A673 (cell line): ENCODE data around the gene FOXG1. TPM values are rescaled to one million over a fixed set of nuclear protein-coding genes. Genes with fewer than 3 reads are reported as not detected.

Experiments used
- BruUV-seq: library from RNA; stranded (reverse); fragments of 400-500 nt; replicated peaks from 2 replicates; lab custom pipeline; 2021; lab: Mats Ljungman, UMichigan
- CTCF ChIA-PET: fragments of 300-600 bp; sonication (Branson Sonifier 250); formaldehyde crosslinking; loops from one replicate; lab custom pipeline; 2022; ENCODE audit warnings: antibody characterized with exemption; lab: Charles Lee
- POLR2A ChIA-PET: fragments of 300-600 bp; sonication (Branson Sonifier 250); formaldehyde crosslinking; loops from one replicate; lab custom pipeline; 2022; ENCODE audit warnings: antibody characterized with exemption; ENCODE audit not compliant: low non-redundant PET; lab: Charles Lee
- DNase-seq: peaks from one replicate; pipeline ENCODE4 v3.0.0-alpha.2; 2015; ENCODE audit warnings: low spot score
- H3K27ac ChIP-seq: fragments of 200-600 bp; sonication (generic); 2 replicates; pipeline ENCODE4 v1.5.1; 2016; ENCODE audit warnings: mixed run types, low read depth, mild to moderate bottlenecking, mixed read lengths, antibody characterized with exemption, low read length; ENCODE audit not compliant: poor library complexity, severe bottlenecking
- H3K27me3 ChIP-seq: fragments of 200-600 bp; sonication (generic); replicated peaks from 2 replicates; pipeline ENCODE4 v1.6.1; 2017; ENCODE audit warnings: mixed run types, low read depth, mild to moderate bottlenecking, mixed read lengths, antibody characterized with exemption, low read length; ENCODE audit not compliant: insufficient read depth, poor library complexity
- H3K36me3 ChIP-seq: fragments of 200-600 bp; sonication (generic); 2 replicates; pipeline ENCODE4 v1.6.1; 2016; ENCODE audit warnings: mixed run types, mild to moderate bottlenecking, mixed read lengths, antibody characterized with exemption, low read length; ENCODE audit not compliant: insufficient read depth, poor library complexity, severe bottlenecking
- H3K4me1 ChIP-seq: fragments of 200-600 bp; sonication (generic); 2 replicates; pipeline ENCODE4 v1.6.1; 2017; ENCODE audit warnings: mixed run types, mild to moderate bottlenecking, mixed read lengths, antibody characterized with exemption, low read length; ENCODE audit not compliant: insufficient read depth, poor library complexity, severe bottlenecking
- H3K4me3 ChIP-seq: fragments of 200-600 bp; sonication (generic); 2 replicates; pipeline ENCODE4 v1.5.1; 2016; ENCODE audit warnings: low read depth, mixed run types, mild to moderate bottlenecking, mixed read lengths, low read length; ENCODE audit not compliant: poor library complexity, severe bottlenecking
- H3K9me3 ChIP-seq: fragments of 200-600 bp; sonication (generic); 2 replicates; pipeline ENCODE4 v1.6.1; 2016; ENCODE audit warnings: mixed run types, low read depth, mild to moderate bottlenecking, mixed read lengths, antibody characterized with exemption, low read length; ENCODE audit not compliant: poor library complexity, severe bottlenecking
- CTCF ChIP-seq: fragments of 300-800, 200-600 bp; sonication (generic); conservative IDR thresholded peaks from 2 replicates; pipeline ENCODE4 v1.5.1; 2017; ENCODE audit warnings: low read depth, mild to moderate bottlenecking, antibody characterized with exemption, low read length, moderate library complexity, mixed read lengths
- EZH2 ChIP-seq: fragments of 200-600 bp; sonication (generic); IDR thresholded peaks from 2 replicates; pipeline ENCODE4 v1.6.1; 2017; ENCODE audit warnings: borderline replicate concordance, low read depth, mild to moderate bottlenecking, mixed read lengths, antibody characterized with exemption, low read length; ENCODE audit not compliant: poor library complexity, severe bottlenecking
- intact Hi-C: fragments of 100-400 bp; cut with micrococcal nuclease; formaldehyde crosslinking; loops from one replicate; pipeline ENCODE4 v1.10.0; 2022; ENCODE audit not compliant: unreplicated experiment
- total RNA-seq: library from RNA; stranded (reverse); gene quantifications from 2 replicates; pipeline ENCODE4 v1.2.3, GENCODE V29; 2021

Gene FOXG1
- total RNA-seq, 1 experiment from 2014 or later, result not detected

DNA sequence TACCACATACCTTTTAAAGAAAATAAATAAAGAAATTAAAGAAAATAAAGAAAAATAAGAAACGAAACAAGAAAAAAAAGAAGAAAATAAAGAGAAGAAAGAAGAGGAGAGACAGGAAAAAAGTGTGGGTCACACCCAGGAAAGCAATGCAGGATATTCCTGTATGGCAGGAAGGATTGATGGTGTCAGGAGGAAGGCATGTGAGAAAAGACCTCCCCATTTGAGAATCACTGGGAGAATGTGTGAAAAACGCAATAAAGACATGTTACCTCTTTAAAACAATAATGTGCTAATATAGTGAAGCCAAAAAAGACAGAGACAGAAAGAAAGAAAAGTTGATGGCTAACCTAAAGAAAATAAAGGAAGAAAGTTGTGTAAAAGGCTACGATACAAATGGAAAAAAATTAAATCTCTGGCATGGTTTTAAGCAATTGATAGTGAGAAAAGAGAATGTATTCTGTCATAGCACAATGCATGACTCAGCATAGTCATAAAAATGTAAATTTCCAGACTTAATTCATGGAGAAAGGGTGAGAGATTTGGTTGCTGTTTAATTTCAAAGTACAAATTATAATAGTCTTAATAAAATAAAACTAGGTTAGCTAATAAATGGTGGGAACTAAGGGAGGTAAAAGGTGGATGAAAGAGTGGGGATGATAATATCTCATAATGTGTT is 24.3 kb upstream of the FOXG1 start:
- TF ChIP-seq CTCF, result no peak
- no peak for TF ChIP-seq EZH2
- H3K27ac ChIP-seq, result no peak overlapping the region
- intact Hi-C loops, result no loop called here
- H3K27me3 ChIP-seq, result peaks cover 7% of the 10 kb centered on the region
- no peaks in the 10 kb centered on the region for H3K9me3 ChIP-seq
- H3K4me1 ChIP-seq, result no peaks in the 10 kb centered on the region
- H3K36me3 ChIP-seq, result no peaks in the 10 kb centered on the region
- no peak for DNase-seq
- POLR2A ChIA-PET, result no interaction called here
- no peak overlapping the region for H3K4me3 ChIP-seq
- no TSS peak for BruUV-seq
- CTCF ChIA-PET, result no interaction called here

- CTCF ChIA-PET, result interaction anchor here (1.0 kb wide), 1 partner anchor 13 kb away, joined by 3 read pairs; no protein-coding TSS in a partner anchor
- Histone ChIP-seq H3K27me3 (no peaks in the 10 kb centered on the region), H3K4me1 (no peaks in the 10 kb centered on the region), H3K27ac (no peak overlapping the region), H3K4me3 (no peak overlapping the region), H3K36me3 (no peaks in the 10 kb centered on the region), H3K9me3 (no peaks in the 10 kb centered on the region)
- DNase-seq, result no peak
- BruUV-seq, result no TSS peak
- POLR2A ChIA-PET, result no interaction called here
- intact Hi-C loops, result no loop called here
- TF ChIP-seq CTCF (no peak), EZH2 (no peak)
Observed at GRCh38 chr14:28744126-28744525, 22.5 kb upstream of the FOXG1 start.

DNA sequence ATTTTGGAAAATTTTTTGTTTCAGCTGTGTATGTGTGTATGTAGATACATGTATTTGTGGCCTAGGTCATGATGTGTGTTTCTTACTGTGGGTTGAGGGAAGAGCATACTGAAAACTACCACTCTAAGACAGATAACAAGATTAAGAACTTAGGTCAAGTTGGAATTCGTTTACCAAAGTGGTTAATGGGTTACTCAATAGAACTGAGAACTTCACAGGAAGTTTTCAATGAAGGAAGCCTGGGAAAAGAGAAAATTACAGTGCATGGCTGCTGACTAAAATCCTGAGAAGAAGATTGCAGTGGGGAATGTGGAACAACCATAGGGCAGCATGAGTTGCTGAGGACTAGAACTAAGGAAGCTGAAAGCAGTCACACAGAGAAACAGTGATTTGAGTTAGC is 21.4 kb upstream of the FOXG1 start:
- ChIA-PET POLR2A (no interaction called here), CTCF (interaction anchor here (1.0 kb wide), 1 partner anchor 12 kb away, joined by 3 read pairs; no protein-coding TSS in a partner anchor)
- H3K27ac ChIP-seq, result no peak overlapping the region
- no peaks in the 10 kb centered on the region for H3K36me3 ChIP-seq
- H3K4me3 ChIP-seq, result no peak overlapping the region
- intact Hi-C loops, result no loop called here
- no peaks in the 10 kb centered on the region for H3K4me1 ChIP-seq
- H3K27me3 ChIP-seq, result no peaks in the 10 kb centered on the region
- no TSS peak for BruUV-seq
- H3K9me3 ChIP-seq, result no peaks in the 10 kb centered on the region
- DNase-seq, result no peak
- TF ChIP-seq CTCF (no peak), EZH2 (no peak)
